Measurements from ENCODE around the gene ELOA.

DNA sequence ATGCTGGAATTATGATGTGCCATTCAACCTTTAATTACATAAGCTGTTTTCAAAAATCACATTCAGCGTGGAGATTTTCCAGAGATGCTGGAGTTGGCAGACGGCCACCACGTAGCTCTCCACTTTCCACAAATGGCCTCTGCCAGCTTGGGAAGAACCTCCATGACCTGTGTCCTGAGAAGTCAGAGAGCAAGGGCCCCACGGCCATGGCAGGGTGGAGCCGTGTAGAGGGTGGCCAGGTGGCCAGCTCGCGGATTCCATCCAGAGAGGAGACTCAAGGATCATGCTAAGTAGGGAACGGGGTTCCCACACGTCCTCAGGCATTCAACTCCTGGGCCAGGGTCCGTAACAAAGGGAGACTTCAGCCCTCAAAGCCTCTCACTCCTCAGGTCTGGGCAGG lies 58.6 kb downstream of the ELOA start:
- TF ChIP-seq TAF1 (IDR thresholded peaks at IDR 0.05; ENCODE audit: borderline replicate concordance, low read depth, low read length) = no peak
- no peak for TF ChIP-seq POLR2AphosphoS5 (IDR thresholded peaks at IDR 0.05; ENCODE audit: low read depth, low read length)
